ENCODE measurements around the gene SEPTIN5.

DNA sequence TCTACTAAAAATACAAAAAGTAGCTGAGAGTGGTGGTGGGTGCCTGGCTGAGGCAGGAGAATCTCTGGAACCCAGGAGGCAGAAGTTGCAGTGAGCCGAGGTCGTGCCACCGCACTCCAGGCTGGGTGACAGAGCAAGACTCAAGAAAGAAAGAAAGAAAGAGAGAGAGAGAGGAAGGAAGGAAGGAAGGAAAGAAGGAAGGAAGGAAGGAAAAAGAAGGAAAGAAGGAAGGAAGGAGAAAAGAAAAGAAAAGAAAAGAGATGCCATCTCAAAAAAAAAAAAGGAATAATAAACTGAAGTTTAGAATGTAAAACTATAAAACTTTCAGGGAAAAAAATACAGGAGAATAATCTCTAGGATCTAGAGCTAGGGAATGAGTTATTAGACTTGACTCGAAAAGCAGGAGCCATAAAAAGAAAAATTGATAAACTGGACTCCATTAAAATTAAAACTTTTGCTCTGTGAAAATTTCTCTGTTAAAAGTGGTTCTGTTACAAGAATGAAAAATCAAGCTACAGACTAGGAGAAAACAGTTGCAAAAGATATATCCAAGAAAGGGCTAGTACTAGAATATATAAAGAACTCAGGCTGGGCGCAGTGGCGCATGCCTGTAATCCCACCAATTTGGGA, 13.4 kb upstream of the SEPTIN5 start:
- TF ChIP-seq, protein P1, sequence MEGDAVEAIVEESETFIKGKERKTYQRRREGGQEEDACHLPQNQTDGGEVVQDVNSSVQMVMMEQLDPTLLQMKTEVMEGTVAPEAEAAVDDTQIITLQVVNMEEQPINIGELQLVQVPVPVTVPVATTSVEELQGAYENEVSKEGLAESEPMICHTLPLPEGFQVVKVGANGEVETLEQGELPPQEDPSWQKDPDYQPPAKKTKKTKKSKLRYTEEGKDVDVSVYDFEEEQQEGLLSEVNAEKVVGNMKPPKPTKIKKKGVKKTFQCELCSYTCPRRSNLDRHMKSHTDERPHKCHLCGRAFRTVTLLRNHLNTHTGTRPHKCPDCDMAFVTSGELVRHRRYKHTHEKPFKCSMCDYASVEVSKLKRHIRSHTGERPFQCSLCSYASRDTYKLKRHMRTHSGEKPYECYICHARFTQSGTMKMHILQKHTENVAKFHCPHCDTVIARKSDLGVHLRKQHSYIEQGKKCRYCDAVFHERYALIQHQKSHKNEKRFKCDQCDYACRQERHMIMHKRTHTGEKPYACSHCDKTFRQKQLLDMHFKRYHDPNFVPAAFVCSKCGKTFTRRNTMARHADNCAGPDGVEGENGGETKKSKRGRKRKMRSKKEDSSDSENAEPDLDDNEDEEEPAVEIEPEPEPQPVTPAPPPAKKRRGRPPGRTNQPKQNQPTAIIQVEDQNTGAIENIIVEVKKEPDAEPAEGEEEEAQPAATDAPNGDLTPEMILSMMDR (IDR thresholded peaks at IDR 0.05), result no peak
- no peak for TF ChIP-seq POLR2A (IDR thresholded peaks at IDR 0.05)
